ENCODE data around the gene MAT2A.
"Not testable (repeated sequence)": the region's sequence is repeated elsewhere in the genome, so short reads cannot be mapped to it uniquely, and the experiment has no call there.

The MAT2A gene

GRCh38 chr2:85579266-85579935 lies 40.4 kb downstream of the MAT2A start:
- DNase-seq (ENCODE audit: low spot score) = no peak

- no peak for DNase-seq (ENCODE audit: low spot score)
These were observed 41.2 kb downstream of the MAT2A start for GRCh38 chr2:85580206-85580605.

- DNase-seq (ENCODE audit: low spot score) = no peak
These were observed 43.5 kb downstream of the MAT2A start for GRCh38 chr2:85582492-85582891.

- DNase-seq (ENCODE audit: low spot score) = peak; percentile 37
These were observed 44.8 kb downstream of the MAT2A start for GRCh38 chr2:85583667-85584353.

GRCh38 chr2:85584354-85584856 lies 45.4 kb downstream of the MAT2A start, which contains the start of gene VAMP5:
VAMP5 (plus strand) TSS chr2:85584431; CDS start chr2:85584491, 60 bp downstream.
- DNase-seq (ENCODE audit: low spot score) = no peak

- no peak for DNase-seq (ENCODE audit: low spot score)
These were observed 46.2 kb downstream of the MAT2A start for GRCh38 chr2:85584857-85585780.

GRCh38 chr2:85585781-85586105 lies 46.8 kb downstream of the MAT2A start:
- no peak for DNase-seq (ENCODE audit: low spot score)

GRCh38 chr2:85588236-85588635 lies 49.3 kb downstream of the MAT2A start:
- DNase-seq (ENCODE audit: low spot score) = no peak

GRCh38 chr2:85588645-85589044 lies 49.7 kb downstream of the MAT2A start:
- DNase-seq (ENCODE audit: low spot score) = no peak

GRCh38 chr2:85589181-85589580 lies 50.2 kb downstream of the MAT2A start:
- no peak for DNase-seq (ENCODE audit: low spot score)

- DNase-seq (ENCODE audit: low spot score) = no peak
These were observed 51.2 kb downstream of the MAT2A start for GRCh38 chr2:85589982-85590791.

- no peak for DNase-seq (ENCODE audit: low spot score)
These were observed 52.0 kb downstream of the MAT2A start for GRCh38 chr2:85590950-85591349.

- no peak for DNase-seq (ENCODE audit: low spot score)
These were observed 52.6 kb downstream of the MAT2A start for GRCh38 chr2:85591563-85591962.

GRCh38 chr2:85592299-85592698 lies 53.3 kb downstream of the MAT2A start:
- not testable (repeated sequence) for DNase-seq (ENCODE audit: low spot score)

- DNase-seq (ENCODE audit: low spot score) = no peak
These were observed 54.1 kb downstream of the MAT2A start for GRCh38 chr2:85593023-85593422.

Measured in CD4-positive, alpha-beta T cell treated with Interleukin-6 at 100 ng/mL for 8 hours (primary cell).